Stimulated activated CD8-positive, alpha-beta memory T cell treated with anti-CD3 and anti-CD28 coated beads, Interleukin-7, amount 100 ng/mL, for 4 hours (primary cell): ENCODE measurements around the gene SLC45A3.
"Not testable (repeated sequence)": the region's sequence is repeated elsewhere in the genome, so short reads cannot be mapped to it uniquely, and the experiment has no call there.

Source experiments
- DNase-seq, 2 donors: peaks; one replicate each; pipeline ENCODE4 v3.0.0-alpha.2; 2020; ENCODE audit warnings: low read depth in 2 of 2

The SLC45A3 gene

DNA sequence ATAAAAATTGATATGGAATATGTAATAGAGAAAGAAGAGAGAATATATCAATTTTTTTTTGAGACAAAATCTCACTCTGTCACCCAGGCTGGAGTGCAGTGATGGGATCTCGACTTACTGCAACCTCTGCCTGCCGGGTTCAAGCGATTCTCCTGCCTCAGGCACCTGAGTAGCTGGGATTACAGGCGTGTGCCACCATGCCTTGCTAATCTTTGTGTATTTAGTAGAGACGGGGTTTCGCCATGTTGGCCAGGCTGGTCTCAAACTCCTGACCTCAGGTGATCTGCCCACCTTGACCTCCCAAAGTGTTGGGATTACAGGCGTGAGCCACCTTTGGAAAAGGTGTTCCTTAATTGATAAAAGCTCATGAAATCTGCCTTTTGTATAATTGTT, 44.2 kb downstream of the SLC45A3 start:
- not testable (repeated sequence) for DNase-seq

DNA sequence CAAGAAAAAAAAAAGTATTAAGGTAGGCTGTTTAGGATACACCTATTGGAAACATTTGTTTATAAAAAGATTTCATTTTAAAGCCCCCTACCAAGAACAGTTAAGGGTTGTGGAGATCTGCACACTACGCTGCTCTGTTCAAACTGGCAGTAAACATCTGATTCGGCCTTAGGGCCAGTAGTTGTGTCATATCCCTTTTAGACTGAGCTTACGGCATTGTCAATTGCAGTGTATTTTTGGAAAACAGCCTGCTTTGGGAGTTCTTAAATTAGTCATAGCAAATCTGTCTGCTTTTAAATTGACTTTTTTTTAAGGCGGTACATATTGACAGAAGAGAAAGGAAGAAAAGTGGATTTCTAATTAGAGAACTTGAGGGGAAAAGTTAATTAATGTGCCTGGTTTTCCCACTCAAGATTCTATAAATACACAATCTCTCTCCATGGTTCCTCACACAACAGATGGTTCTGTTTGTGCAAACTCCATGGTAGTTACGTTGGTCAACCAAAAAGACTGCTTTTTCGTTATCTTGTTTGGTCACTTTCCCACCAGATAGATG, 46.8 kb downstream of the SLC45A3 start:
- no peak for DNase-seq

DNA sequence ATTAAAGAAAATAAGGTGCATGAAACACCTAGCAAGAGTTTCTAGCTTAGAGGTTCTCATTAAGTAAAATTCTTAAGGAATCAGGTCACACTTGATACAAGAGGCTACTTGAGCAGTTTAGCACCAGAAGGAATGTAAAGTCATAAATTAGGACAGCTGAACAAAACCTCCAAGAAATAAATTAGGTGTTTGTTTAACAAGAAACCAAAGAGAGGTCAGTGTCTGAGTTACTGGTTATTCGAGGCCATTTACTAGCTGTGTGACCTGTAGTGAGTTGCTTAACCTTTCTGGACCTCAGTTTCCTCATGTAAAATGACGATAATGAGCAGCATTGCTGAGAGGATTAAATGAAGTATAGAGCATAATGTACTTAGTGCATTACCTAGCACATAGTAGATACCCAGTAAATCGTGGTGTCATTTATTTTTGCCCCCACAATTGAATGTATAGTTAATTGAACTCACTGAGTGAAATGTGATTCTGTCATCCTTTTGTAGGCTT, 47.6 kb downstream of the SLC45A3 start:
- DNase-seq = no peak

DNA sequence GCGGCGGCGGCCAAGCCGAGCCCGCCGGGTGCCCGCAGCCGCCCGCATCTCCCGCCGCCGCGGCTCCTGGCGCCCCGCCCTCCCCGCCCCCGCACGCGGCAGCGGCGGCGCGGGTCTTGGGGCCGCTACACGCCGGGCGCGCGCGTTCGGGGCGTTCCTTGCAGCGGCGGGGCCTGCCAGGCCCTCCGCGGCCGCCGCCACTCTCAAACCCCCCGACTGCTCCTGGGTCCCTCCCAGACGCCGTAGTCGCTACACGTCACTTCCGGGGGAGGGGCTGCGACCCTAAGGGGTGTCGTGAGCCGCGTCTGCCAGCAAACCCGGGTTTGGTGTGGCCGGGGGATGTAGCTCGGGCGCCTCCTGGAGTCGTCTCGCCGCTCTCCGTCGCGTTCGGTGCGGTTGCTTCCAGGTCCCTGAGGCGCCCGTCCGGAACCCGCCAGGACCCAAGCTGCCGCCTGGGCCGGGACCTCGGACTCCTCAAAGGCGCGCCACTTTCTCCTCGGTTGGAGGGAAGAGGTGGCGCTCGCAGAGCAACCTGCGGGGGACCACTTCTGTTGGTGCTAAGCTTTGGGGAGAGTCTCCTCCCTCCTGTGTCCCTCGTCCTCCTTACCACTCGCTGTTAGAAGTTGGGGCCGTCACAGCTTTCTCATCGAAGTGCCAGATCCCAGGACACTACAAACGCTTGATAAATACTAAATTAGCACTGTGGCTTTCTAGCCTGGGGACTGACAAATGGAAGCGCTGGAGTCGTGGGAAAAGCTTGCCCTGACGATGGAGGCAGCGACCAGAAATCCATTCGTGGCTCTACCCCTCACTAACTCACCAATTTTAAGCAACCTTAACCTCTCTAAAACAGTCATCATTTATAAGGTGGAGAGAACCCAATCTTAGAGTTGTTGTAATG, 48.3 kb downstream of the SLC45A3 start, which contains the start of gene ELK4:
TSS of gene ELK4 (minus strand) at position 244 of the 901 bp plus-strand sequence. CDS start 8,129 bp downstream, outside the sequence.
- peak; percentile 99 to 100 for DNase-seq

DNA sequence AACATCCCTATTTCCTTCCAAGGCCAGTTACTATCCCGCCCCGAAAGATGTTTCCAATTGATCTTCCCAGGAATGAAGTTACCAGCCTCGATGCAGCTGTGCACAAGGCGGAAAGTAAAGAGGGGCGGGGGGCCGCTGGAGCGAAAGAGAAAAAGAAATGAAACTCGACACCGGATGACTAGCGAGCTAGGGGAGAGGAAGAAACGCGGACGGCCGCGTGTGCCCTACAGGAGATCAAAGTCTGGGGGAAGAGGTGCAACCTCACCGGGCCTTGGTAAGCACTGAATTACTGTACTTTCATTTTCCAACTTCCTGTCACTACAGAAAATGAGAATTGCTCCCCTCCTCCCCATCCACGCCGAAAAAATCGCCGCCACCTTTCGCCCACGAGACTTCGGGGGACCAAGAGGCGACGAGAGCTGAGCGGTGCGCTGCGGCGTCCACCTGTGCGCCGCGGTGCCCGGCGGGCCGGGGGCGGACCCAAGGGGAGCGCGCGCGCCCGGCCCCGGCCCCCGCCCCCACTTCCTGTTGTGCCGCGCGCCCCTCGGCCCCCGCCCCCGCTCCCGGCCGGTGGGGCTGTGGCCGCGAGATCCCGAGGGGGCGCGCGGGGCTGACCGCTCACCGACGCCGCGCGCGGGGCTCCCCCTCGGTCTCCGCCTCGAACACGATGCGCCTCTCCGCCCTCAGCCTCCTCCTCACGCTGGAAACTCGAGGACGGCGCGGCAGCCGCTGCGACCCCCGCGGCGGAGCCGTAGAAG, 49.1 kb downstream of the SLC45A3 start:
- peak; percentile 74 to 78 for DNase-seq

DNA sequence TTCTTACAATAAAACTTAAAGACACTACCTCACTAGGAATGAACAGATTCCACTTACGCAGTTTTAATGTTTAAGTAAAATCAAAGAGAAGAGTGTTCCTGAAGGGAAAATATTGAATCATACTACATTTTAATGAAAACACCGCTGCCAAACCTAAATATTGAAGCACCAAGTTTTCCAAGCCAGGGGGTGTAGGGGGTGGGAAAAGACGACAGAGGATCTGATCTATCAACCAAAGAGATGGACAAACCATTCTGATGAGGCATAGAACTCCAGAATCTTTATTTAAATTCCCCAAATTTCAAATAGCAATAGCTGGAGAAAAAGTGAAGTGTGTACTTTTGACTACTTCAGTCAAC, 49.7 kb downstream of the SLC45A3 start:
- no peak for DNase-seq

DNA sequence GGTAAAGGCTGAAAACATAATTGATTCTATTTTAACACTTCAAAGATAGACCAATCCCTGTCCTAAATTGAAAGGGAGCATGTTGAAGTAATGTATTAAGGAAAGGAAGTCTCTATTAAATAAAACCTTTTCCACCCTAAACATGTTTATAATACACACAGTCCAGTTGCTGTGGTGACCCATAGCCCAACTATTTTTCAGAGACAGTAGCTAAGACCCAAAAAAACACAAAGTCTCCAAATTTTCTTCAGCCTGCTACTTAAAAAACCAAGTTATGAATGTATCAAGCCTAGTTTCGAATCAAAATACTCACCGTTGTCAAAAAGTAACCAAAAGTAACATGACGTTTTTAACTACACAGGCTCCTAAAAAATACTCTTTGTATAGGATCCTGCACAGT, 50.1 kb downstream of the SLC45A3 start:
- DNase-seq = no peak

DNA sequence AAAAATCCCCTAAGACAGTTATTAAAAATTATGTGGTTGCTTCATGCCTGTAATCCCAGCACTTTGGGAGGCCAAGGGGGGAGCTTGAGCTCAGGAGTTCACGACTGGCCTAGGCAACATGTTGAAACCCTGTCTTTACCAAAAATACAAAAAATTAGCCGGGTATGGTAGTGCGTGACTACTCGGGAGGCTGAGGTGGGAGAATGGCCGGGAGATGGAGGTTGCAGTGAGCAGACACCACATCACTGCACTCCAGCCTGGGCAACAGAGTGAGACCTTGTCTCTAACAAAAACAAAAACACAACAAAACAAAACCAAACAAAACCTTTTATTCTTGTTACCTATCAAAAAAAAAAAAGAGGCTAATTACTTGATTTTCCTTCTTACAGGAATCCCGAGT, 50.6 kb downstream of the SLC45A3 start:
- no peak for DNase-seq

DNA sequence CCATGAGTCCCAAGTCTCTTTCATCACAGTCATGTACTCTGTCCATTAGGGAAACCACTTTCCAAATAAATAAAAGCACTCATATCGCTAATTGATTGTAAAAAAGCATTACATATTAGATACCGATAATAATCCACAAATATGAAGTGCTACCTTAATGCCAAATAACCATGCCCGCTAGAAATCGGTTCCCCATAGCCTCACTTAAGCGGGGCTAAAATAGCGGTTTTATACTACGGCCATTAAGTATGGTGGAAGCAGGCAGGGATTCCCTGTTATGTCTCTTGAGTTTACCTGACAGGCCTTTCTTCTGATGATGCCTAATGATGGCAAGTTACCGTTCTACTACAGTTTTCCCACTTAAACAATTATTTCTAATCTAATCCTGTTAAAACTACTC, 52.4 kb downstream of the SLC45A3 start:
- no peak for DNase-seq

DNA sequence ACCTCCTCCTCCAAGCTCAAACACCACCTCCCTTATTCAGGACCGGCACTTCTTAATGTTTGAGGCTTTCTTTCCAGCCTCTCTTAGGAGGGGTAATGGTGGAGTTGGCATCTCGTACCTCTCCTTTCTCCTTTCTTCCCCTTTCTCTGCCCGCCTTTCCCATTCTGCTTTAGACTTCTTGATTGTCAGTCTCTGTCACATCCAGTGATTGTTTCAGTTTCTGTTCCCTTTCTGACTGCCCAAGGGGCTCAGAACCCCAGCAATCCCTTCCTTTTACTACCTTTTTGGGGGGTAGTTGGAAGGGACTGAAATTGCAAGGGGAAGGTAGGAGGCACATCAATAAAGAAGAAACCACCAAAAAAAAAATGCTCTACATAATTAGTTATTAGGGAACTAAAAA, 54.1 kb downstream of the SLC45A3 start:
- no peak for DNase-seq

DNA sequence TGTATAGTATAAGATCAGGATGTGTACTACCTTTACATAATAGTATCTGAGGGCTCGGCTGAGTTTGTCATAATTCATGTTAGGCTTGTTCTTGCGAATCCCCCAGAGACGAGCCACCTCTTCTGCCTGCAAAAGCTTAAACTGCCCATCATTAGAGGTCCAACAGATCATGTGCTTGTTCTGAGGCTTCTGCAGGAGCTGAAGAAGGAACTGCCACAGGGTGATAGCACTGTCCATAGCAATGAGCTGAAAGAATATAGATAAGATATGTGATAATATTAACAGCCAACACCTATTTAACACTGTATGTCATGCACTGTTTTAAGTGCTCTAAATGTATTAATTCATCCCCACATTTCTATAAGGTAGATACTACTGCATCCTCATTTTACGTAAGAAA, 56.7 kb downstream of the SLC45A3 start:
- no peak for DNase-seq

DNA sequence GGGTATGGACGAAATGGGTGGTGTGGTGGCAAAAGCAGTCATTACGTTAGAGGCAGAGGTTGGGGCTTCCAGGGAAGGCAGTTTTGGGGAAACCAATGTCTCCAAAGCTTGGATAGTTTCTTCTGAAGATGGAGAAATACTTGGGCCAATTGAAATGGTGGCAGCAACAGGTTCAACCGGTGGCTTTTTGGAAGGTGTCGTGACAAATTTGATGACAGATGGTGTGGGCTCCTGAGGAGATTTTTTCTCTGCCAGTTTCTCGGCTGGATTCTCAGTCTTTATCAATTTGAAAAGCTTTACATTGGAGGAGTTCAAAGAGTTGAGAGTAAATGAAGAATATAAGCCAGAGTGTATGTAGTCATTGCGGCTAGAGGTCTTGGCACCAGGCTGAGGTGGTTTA, 60.0 kb downstream of the SLC45A3 start:
- DNase-seq = no peak

DNA sequence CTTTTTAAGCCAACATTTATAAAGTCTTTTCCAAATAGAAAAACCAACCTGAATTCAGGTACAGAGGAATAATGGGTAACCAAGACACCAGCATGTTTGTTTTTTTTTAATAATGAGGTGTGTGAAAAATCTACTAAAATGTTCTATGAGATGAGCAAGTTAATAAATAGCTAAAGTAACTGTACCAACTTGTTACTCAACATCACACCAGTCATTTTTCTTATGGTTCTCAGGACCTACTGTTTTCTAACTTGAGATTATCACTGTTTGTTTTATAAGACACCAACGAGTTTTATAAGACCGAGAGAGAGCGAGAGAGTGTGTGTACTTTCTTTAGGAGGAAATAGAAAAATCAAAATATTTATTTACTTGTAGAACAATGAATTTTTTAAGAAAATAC, 60.9 kb downstream of the SLC45A3 start:
- DNase-seq = no peak

DNA sequence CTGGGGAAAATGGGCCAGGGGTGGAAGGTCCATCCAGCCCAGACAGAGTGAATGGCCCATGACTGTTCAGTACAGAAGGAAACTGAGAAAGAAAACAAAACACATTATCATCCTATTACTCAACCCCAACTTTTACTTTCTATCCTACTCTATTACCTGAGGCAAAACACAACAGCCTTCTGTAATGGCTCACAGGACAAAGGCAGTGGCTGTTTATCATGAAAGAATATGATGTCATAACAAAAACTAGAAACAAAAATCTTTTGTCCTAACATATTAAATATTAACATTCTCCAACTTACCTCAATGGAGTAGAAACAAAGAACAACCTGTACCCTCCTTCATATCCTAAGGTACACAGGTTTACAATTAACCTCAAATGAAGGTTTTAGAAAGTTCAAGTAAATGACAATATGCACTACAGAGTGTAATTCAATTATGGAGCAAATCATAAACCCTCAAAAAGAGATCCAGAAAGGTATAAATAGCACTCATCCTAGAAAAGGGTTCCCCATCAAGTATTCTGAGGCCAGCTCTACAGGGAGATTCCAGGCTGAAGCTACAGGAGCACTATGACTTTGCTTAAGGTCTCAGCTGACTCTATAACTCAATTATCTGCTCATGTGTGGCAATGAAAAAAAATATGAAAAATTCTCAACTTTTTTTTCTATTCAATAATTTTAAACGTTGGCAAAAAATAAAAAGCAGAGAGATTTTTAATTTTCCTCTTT, 63.6 kb downstream of the SLC45A3 start:
- no peak for DNase-seq

DNA sequence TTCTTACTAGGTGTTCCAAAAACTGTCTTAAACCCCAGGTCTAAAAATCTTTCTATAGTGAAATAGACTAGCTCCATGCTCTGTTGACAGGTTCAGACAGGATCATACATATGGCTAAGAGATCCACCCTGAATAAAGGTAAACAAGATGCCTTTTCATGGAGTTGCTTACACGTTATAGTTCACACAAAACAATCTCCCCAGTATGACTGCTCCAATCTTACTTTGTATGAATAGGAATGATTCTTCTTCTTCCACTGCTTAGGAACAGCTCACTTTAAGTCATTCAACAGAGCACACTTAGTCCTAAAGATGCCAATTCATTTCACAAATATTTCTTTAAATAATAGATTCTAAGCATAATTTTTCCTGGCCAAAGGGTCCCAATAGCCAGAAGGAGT, 64.5 kb downstream of the SLC45A3 start:
- no peak for DNase-seq

DNA sequence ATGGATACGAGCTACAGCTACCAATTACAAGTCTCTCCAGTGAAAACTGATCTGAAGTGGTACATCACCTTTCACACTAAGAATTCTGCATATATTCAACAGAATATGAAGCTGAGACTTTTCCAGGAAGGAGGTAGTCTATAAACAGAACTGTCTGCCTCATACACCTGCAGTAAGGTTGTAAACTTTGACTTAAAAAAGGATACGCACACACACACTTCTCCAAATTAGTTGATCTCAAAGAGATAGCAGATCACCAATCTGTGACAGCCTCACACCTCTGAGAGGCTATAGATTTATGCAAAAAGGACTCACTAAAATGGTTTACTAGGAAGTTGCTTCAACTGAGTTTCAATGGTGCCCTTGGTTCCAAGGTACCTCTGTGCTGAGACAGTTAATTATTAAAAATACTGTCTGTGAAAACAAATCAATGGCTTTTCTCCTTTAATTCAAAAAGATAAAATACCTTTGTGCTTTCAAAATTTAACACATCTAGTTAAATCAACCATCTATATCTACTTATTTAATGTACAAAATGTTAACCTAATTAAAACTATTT, 66.4 kb downstream of the SLC45A3 start:
- no peak for DNase-seq

DNA sequence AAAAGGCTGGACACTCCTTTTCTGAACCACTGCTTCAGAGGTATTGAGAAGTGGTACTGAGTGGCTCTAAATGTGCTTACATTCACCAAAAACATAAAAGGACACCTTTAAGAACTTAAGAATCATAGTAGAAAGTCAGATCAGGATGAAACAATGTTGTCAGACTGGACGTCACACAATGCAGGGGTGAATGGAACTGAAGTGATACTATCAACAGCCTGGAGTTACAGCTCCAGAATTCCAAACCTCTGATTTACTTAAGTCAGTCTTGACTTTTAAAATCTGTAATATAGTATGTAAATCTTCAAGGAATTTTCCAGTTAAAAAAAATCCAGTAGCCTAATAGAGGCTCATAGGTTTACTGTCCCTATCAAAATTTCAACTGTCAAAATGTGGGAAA, 67.8 kb downstream of the SLC45A3 start:
- DNase-seq = no peak

DNA sequence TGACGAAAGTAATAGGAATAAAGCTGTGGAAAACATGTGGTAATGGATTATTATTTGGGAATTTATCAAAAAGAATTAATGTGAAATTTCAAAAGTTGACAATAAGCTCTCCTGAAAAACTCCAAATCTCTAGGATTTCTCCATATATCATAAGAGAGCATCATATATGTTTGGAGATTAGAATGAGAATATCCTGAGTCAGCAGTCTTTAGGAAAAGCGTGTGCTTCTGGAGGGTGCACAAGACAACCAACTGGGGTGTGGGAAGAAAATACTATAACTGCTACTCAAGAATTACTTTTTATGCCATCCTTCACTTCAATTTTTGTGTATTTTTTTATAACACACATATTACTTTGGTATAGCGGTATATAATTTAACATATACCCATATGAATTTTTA, 68.2 kb downstream of the SLC45A3 start:
- no peak for DNase-seq

DNA sequence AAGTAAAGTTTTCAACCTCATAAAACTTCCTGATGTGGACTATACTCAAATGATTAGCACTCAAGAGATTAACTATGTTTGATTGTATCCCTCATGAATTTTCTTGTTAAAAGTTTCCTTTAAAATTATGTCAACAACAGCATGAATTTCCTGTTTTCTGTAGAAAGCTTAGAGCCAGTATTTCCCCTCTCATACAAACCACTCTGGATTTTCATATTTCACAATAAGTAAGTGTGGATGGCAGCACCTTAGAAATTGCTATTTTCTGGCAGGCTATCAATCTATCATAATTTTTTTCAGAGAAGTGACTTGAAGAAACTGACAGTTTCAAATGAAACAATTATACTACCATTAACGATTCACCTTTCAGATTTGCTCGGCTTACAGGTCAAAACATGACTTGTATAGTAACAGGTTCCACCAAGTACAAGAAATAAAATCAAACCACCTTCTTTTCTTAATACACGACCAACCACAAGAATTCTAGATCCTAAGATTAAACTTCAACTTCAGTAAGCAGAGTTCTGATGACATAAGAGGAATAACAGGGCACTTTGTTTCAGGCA, 69.3 kb downstream of the SLC45A3 start:
- no peak for DNase-seq

DNA sequence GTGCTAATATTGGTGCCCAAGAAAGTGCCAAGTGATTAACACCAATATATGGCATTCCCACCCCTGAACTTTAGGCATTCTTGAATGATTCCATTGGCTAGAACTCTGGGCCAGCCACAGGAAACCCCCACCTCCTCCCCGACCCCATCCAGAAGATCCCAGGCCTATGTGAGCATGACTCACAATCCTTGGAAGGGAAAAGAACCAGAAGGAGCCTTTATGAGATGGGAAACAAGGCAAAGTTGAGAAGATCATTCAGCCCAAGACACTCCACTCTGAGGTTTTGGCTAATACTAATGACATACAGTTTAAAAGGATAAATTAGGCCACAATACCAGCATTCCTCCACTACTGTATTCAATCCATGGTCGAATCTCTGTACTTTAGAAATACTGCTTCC, 70.3 kb downstream of the SLC45A3 start:
- DNase-seq = no peak
